HG03175 (cell line): Measurements from ENCODE around the gene BST2.
A peak's percentile ranks its signal among the peaks of the same experiment; 100 is the strongest.

Experiments used
- ATAC-seq: cut with Tn5 transposase; IDR thresholded peaks from one replicate; pipeline ENCODE4 v1.9.1; 2021; ENCODE audit warnings: mild to moderate bottlenecking, moderate library complexity; ENCODE audit not compliant: unreplicated experiment

Gene BST2

DNA sequence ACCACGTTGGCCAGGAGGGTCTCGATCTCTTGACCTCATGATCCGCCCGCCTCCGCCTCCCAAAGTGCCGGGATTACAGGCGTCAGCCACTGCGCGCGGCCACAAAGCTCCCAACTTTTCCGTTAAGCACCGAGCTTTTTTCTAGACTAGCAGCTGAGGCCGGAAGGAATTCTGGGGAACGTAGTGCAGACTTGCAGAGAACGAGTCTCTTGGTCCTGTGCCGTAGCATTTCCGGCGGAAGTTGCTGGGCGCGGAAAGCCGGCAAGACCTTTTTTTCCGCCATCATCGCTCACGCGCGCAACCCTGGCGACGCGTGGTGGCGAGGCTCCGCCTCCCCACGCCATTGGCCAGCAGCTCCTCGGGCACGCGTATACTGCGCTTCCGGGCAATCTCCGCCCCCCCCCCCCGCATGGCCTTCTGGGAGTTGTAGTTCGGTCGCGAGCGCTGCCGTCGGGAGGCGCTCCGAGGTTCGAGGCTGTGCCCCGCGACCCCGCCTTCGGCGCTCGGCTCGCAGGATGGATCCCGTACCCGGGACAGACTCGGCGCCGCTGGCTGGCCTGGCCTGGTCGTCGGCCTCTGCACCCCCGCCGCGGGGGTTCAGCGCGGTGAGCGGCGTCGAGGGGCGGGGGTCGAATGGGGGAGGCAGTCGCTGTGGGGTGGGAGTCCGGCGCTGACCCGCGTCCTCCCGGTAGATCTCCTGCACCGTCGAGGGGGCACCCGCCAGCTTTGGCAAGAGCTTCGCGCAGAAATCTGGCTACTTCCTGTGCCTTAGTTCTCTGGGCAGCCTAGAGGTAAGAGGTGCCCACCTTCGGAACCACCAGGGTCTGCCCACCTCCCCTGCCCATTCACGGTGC, 14.4 kb upstream of the BST2 start, which contains the start of gene MVB12A:
Gene MVB12A, plus strand, starts transcription at position 427 of the 854 bp plus-strand sequence. Its CDS starts 89 bp downstream, at position 516.
- ATAC-seq, result peak; percentile 93

GRCh38 chr19:17419154-17419620, 13.8 kb upstream of the BST2 start:
- ATAC-seq, result no peak

- ATAC-seq, result no peak
Measured at GRCh38 chr19:17418710-17419109, 13.3 kb upstream of the BST2 start.

DNA sequence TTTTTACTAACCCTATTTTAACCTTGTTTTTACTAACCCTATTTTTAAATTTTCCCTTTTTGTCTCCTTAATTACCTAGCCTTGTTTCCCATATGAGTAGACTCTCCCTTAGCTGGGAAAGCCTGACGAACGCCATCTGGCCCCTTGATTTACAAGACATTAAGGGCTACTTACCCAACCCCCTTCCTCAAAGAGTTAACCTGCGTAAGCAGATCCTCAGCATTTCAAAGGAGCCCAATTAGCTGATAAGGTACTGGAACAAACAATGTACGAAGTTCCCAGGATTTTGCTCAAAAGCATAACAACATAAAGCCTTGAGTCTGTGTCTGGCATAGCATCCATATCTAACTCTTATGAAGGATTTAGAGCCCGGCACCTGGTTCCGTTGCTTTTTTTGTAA, 9.7 kb upstream of the BST2 start:
- no peak for ATAC-seq

DNA sequence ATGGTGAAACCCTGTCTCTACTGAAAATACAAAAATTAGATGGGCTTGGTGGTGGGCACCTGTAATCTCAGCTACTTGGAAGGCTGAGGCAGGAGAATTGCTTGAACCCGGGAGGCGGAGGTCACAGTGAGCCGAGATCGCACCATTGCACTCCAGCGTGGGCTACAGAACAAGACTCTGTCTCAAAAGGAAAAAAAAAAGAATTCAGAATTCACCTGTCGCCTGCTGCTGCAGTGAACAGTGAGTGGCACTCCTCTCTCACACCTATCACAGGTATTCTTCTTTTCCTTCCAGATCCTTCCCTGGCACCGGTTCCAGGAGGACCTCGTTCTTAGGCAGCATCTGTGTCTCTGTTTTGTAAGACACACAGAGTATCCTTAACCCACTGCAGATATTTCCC, 8.7 kb upstream of the BST2 start:
- no peak for ATAC-seq

- ATAC-seq, result no peak
Measured at GRCh38 chr19:17411801-17412200, 6.4 kb upstream of the BST2 start.

DNA sequence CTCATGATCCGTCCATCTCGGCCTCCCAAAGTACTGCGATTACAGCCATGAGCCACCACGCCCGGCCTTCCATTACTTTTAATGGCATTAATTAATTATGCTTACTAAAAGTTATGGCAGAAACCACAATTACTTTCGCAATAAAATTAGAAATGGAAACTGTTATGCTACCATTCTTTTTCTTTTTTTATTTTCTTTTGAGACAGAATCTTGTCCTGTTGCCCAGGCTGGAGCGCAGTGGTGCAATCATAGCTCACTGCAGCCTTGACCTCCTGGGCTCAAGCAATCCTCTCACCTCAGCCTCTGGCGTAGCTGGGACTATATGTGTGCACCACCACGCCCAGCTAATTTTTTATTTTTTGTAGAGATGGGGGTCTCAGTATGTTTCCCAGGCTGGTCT, 4.6 kb upstream of the BST2 start:
- ATAC-seq, result no peak

- no peak for ATAC-seq
Measured at GRCh38 chr19:17406887-17407196, 1.4 kb upstream of the BST2 start.

- ATAC-seq, result peak; percentile 14
Measured at GRCh38 chr19:17406046-17406886, 836 bp upstream of the BST2 start.

DNA sequence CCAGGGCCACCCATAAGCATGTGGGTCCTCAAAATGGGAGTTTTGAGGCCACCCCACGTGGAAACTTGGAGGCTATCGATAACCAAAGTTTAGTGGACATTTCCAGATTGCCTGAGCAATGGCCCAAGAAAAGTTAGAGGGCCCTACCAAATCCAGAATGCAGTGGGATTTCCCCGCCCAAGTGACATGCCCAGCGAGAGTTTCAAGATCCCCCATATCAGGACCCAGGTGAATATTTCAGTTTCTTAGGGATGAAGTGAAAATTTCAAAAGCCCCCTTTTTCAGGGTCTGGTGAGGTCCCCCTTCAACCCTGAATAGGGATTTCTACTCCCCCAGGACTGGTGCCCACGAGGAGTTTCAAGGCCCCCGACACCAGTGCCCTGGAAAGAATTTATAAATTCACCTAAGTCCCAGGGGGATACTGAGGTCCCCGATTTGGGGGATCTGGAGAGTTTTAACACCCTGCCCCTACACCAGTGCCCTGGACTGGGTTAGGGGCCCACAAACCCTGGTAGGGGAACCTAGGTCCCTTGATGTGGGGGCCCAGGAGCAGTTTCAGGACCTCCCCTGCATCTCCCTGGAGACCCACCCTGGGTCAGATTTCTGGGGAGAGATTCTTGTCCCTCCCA, 695 bp downstream of the BST2 start:
- ATAC-seq, result no peak

- ATAC-seq, result no peak
Measured at GRCh38 chr19:17404015-17404414, 1.4 kb downstream of the BST2 start.

DNA sequence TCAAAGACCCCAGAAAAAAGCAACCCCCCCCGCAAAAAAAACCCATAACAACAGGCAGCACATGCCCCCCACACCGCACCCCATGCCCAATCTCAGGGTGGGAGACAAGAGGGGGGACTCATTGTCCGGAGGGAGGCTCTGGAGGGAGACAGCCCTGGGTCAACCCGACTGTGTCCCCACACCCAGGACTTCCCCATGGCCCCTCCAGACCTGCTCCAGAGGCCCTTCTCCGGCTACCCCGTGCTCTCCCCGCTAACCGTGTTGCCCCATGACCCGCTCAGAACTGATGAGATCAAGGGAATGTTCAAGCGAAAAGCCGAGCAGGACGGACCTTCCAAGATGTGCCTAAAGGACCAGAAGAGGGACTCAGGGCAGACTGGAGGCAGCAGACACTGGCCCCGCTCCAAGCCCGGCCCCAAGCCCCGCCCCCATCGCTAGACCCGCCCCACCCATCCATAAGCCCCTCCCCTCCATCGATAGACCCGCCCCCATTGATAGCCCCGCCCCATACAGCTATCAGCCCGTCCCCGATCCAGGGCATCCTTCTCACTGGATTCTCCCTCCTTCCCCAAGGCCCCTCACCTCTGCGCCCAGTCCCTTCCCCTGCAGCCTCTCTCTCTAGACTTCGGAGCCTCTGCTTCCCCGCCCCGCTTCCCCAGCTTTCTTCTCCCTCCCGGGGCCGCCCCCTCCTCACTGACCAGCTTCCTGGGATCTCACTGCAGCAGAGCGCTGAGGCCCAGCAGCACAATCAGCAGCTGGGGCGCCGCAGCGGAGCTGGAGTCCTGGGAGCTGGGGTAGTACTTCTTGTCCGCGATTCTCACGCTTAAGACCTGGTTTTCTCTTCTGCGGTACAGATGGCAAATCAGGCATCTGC, 2.2 kb downstream of the BST2 start:
- ATAC-seq, result no peak

DNA sequence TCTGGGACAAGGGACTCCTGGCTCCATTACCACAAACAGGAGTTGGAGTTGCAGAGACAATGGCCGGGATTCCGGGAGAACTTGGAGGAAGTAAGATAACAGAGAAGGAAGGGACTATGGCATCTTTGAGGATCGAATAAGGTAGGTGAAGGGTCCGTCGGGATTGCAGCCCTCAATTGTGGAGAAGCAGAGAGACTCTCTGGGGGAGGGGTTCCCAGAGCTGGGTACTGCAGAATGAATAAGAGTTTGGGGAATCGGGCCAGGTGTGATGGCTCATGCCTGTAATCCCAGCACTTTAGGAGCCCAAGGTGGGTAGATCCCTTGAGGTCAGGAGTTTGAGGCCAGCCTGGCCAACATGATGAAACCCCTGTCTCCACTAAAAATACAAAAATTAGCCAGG, 3.8 kb downstream of the BST2 start:
- no peak for ATAC-seq

- ATAC-seq, result no peak
Measured at GRCh38 chr19:17398902-17399527, 6.4 kb downstream of the BST2 start.

GRCh38 chr19:17394891-17395415, 10.5 kb downstream of the BST2 start:
- no peak for ATAC-seq

GRCh38 chr19:17393914-17394313, 11.5 kb downstream of the BST2 start, which contains the start of gene CCDC194:
CCDC194 (minus strand) TSS chr19:17394196; CDS start chr19:17394158, 38 bp downstream.
- ATAC-seq, result no peak

GRCh38 chr19:17393002-17393401, 12.4 kb downstream of the BST2 start:
- no peak for ATAC-seq

DNA sequence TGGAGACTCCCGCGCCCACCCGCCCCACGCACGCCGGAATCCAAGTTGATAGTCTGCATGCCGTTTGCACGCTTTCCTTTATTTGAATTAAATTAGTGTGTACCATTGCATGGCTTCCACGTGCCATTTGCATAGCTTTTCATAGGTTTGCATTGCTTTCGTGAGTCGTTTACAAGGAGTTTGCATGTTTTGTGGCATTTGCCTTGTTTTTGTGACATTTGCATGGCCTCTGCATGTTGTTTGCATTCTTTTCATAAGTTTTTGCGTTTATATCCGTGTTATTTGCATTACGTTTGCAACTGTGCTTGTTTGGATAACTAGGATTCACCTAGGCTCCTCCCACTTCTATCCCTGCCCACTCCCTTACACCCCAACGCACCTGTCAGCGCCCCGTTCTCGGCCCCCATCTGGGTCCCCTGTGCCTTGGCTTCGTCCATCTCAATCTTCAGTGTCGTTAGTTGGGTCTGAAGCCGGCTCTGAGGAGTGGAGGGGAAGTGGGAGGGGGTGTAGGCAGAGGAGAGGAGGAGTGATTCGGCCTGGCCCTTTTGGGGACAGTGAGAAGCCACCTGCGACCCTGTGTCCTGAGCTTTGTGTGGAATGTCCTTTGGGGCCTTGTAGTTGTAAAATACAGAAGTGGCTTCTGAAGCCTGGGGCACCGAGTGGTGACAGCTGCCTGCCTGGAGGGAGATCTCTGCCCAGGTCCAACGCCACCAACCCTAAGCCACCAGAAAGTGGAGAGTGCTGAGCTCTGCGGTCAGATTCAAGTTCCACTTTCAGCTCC, 13.9 kb downstream of the BST2 start:
- ATAC-seq, result peak; percentile 23
